T-helper 9 cell (primary cell): ENCODE measurements around the gene FMNL2.
"Not testable (repeated sequence)": the region's sequence is repeated elsewhere in the genome, so short reads cannot be mapped to it uniquely, and the experiment has no call there.

Experiments
- DNase-seq: peaks from one replicate; pipeline ENCODE4 v3.0.0-alpha.2; 2020
- total RNA-seq, 2 donors: gene quantifications; one replicate each; lab custom pipeline; 2026; lab: John Stamatoyannopoulos, UW

FMNL2 gene
- total RNA-seq = 0.97 to 1.2 reads per million in 2 donors

- no peak for DNase-seq
Measured at GRCh38 chr2:152335016-152335725, at the start of gene FMNL2. Gene FMNL2, plus strand, starts transcription at chr2:152335174.

DNA sequence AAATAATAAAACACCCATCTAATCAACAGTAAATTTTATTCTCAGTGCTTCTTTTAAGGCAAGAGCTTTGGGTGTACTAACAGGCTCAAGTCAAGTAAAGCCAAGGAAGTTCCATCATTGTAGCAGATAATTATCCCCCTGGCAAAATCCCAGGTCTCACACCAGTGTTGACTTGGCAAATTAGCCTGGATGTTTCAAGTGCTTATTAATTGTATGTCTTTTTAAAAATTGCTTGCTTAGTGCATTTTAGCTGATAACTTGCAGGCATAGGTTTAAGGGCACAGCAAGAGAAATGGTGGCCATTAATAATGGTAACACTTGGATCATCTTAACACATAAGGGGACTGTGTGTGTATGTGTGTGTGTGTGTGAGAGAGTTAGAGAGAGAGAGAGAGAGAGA lies 42.0 kb upstream of the FMNL2 start:
- no peak for DNase-seq

- DNase-seq = no peak
Measured at GRCh38 chr2:152297715-152298114, 37.3 kb upstream of the FMNL2 start.

DNA sequence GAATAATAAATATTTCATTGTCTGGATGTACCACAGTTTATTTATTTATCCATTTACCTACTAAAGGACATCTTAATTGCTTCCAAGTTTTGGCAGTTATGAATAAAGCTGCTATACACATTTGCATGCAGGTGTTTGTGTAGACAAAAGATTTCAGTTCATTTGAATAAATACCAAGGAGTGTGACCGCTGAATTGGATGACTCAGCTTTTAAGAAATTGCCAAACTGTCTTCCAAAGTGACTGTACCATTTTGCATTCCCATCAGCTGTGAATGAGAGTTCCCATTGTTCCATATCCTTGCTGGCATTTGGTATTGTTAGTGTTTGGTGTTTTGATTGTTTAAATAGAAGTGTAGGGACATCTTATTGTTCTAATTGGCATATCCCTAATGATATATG lies 36.2 kb upstream of the FMNL2 start:
- DNase-seq = no peak

DNA sequence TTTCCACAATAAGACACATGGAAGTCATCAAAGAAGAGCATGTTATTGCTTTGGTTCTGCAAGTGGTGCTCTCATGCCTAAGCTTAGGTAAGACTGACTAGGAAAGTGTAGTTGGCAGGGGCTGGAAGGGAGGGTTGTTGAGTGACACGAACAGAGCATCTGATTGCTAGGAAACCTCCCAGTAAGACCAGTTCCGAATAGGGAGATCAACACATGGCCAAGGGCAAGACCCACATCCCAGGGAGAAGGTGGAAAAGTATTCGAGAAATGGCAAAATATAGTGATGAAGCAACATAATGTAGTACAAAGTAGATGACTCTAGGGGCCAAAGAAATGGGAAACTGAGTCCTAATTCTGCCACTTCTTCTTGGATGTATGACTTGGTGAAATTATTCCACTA lies 33.8 kb upstream of the FMNL2 start:
- DNase-seq = no peak

DNA sequence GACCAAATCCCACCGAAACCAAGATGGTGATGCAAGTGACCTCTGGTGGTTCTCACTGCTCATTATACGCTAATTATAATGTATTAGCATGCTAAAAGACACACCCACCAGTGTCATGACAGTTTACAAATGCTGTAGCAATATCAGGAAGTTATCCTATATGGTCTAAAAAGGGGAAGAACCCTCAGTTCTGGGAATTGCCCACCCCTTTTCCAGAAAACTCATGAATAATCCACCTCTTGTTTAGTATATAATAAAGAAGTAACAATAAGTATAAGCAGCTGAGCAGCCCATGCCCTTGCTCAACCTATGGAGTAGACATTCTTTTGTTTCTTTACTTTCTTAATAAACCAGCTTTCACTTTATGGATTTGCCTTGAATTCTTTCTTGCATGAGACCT lies 31.0 kb upstream of the FMNL2 start:
- DNase-seq = no peak

GRCh38 chr2:152304836-152305235 lies 30.1 kb upstream of the FMNL2 start:
- DNase-seq = no peak

GRCh38 chr2:152307863-152308262 lies 27.1 kb upstream of the FMNL2 start:
- DNase-seq = no peak

DNA sequence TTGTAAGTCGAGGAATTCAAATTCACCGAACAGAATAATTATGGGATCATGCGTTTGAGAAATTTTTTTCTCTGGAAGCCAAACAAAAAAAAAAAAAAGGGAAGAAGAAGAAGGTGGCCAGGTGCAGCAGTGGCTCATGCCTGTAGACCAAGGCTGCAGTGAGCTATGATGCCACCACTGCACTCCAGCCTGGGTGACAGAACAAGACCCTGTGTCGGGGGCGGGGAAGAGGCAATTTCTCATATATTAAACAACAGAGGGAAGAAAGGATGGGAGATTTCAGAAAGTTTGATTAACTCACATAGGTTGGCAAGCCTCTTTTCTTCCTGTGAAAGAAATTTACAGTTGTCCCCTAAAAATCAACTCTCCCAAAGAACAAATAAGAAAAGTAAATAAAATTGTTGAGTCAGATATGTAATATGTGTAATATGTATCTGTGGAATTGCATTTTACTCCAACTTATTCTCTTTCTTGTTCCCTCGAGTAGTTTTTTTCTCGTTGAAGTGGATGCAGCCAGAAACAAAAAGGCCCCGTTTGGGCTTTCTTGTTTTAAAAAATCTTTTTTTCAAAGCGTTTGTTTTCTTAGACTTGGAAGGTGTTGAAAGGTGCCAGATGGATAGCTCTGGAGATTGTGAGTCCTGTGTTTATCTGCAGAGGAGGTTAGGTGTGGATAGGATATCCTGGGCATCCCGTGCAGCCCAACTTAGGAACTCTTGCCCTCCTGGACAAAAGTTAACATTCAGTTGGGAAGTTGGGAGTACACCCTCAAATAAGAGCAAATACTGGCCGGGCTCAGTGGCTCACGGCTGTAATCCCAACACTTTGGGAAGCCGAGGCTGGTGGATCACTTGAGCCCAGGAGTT lies 25.4 kb upstream of the FMNL2 start:
- DNase-seq = no peak

GRCh38 chr2:152319822-152320570 lies 15.0 kb upstream of the FMNL2 start:
- no peak for DNase-seq

DNA sequence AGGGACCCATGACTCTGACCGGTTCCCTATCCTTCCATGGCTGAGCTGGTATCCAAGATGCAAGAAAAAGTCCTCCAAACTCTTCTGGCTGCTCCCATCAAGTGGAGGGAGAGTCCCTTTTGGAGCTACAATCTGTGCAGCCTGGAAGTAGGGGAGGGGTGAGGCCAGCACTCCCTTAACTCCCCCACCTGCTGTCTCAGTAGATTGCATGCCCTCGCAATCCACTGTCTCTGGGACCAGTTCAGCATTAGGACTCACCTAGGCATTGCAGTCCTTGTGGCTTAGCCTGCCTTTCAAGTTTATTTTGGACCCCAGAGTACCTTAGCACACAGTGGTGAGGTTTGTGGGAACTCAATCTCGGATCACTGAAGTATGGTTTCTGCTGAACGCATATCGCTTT lies 14.2 kb upstream of the FMNL2 start:
- DNase-seq = no peak

GRCh38 chr2:152322222-152322621 lies 12.8 kb upstream of the FMNL2 start:
- no peak for DNase-seq

- not testable (repeated sequence) for DNase-seq
Measured at GRCh38 chr2:152325126-152325525, 9.8 kb upstream of the FMNL2 start.

GRCh38 chr2:152326710-152327109 lies 8.3 kb upstream of the FMNL2 start:
- DNase-seq = no peak

DNA sequence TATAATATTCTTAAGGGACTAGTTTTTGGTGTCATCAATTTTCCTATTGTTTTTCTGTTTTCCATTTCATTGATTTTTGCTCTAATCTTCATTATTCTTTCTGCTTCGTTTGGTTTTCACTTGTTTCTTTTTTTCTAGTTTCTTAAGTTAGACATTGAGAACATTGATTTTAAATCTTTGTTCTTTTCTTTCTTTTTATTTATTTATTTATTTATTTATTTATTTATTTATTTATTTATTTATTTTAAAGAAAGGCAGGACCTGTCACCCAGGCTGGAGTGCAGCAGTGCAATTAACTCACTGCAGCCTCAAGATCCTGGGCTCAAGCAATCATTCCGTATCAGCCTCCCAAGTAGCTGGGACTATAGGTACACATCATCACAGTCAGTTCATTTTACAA lies 7.0 kb upstream of the FMNL2 start:
- DNase-seq = no peak

GRCh38 chr2:152330235-152330866 lies 4.6 kb upstream of the FMNL2 start:
- no peak for DNase-seq

DNA sequence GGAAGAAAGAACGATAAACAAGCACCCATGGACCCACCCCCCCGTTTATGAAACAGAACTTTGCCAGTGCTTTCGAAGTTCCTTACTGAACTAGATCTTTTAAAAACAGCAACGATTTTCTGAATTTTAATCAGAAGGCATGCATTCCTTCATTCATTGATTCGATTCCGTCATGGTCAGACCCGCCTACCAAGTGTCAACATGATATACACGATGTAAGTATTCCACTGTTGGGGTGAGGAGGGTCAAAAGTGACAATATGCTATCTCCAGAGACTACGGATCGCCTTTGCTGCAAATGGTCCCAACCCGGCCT lies 316 bp upstream of the FMNL2 start:
- DNase-seq = no peak

GRCh38 chr2:152335726-152336118 lies 748 bp downstream of the FMNL2 start:
- no peak for DNase-seq

GRCh38 chr2:152336119-152336853 lies 1.3 kb downstream of the FMNL2 start:
- DNase-seq = no peak

GRCh38 chr2:152336854-152337510 lies 2.0 kb downstream of the FMNL2 start:
- DNase-seq = no peak

- no peak for DNase-seq
Measured at GRCh38 chr2:152337511-152337903, 2.5 kb downstream of the FMNL2 start.
